Heart left ventricle (tissue), 13 donors: Measurements from ENCODE around the gene CDH11.

ENCODE experiments used
- POLR2A ChIP-seq, 2 donors: fragments of 450-650 bp; IDR thresholded peaks; one replicate each; pipeline ENCODE4 v1.6.1; 2017; ENCODE audit warnings: antibody characterized with exemption in 2 of 2, mild to moderate bottlenecking in 2 of 2, moderate library complexity in 2 of 2
- TF ChIP-seq, protein P1 (sequence below), 12 donors: fragments of 200-600 bp; sonication (generic) in 4 of 12; IDR thresholded peaks; one replicate each; pipeline versions ENCODE4 v1.5.0 to v1.8.0; 2018 to 2022; ENCODE audit warnings: antibody characterized with exemption in 12 of 12, mild to moderate bottlenecking in 5 of 12
- donor health status: ischemic (EF 13 %, LVEDD 7.1; RV severe dilation, severe dysfunction).
- donor health status: DM: no; HTN: yes; CAD: no.
- donor health status: DM: no; HTN: no; CAD: no.
- donor health status: ischemic (EF 25% LVEDD 6.9; RV normal size, moderate dysfunction).
- donor health status: ischemic (EF 25% LVEDD 5.7; RV mildly dilated, moderate dysfunction).
- donor health status: ischemic (EF 35%, LVEDD 5.7; RV mildly dilated, moderate dysfunction).
- donor health status: nonischemic (EF 11% LVEDD 7.7; RV severe dilation, severe dysfunction).
- donor health status: DM: yes; HTN: yes; CAD: no.
- donor health status: PGD.
- donor health status: ischemic (EF 29% LVEDD 5.4; RV normal size, mild dysfunction).
- donor health status: nonischemic (EF 23%, LVEDD 6.1; RV moderate dilation, normal function).

DNA sequence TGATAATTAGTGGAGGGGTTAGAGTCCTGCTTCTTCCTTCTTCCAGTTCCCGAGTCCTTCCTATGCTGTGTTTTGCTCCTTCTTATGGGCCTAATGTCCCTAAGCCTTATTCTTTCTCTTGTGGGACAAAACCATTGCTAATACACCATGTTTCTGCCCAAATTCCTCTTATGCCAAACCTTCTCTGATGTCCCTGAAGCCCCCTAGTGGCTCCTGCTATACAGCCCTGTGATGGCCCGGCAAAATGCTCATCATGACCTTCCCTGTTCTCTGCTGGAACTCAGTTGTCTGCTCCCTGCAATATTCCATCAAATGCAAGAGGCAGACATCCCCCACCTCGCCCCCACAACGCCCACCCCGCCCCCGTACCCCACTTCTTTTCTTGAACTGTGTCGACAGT lies 171.6 kb downstream of the CDH11 start:
- TF ChIP-seq, protein P1, sequence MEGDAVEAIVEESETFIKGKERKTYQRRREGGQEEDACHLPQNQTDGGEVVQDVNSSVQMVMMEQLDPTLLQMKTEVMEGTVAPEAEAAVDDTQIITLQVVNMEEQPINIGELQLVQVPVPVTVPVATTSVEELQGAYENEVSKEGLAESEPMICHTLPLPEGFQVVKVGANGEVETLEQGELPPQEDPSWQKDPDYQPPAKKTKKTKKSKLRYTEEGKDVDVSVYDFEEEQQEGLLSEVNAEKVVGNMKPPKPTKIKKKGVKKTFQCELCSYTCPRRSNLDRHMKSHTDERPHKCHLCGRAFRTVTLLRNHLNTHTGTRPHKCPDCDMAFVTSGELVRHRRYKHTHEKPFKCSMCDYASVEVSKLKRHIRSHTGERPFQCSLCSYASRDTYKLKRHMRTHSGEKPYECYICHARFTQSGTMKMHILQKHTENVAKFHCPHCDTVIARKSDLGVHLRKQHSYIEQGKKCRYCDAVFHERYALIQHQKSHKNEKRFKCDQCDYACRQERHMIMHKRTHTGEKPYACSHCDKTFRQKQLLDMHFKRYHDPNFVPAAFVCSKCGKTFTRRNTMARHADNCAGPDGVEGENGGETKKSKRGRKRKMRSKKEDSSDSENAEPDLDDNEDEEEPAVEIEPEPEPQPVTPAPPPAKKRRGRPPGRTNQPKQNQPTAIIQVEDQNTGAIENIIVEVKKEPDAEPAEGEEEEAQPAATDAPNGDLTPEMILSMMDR (IDR thresholded peaks at IDR 0.05) = no peak
- TF ChIP-seq POLR2A (IDR thresholded peaks at IDR 0.05) = no peak
